GM12872 (cell line): ENCODE results near the gene CRIP1.

Source experiments
- TF ChIP-seq, protein P1 (sequence below): IDR thresholded peaks from 3 replicates; pipeline ENCODE4 v1.5.1; 2011; ENCODE audit warnings: low read depth, mild to moderate bottlenecking, low read length, moderate library complexity; ENCODE audit not compliant: insufficient read depth

CRIP1 gene

DNA sequence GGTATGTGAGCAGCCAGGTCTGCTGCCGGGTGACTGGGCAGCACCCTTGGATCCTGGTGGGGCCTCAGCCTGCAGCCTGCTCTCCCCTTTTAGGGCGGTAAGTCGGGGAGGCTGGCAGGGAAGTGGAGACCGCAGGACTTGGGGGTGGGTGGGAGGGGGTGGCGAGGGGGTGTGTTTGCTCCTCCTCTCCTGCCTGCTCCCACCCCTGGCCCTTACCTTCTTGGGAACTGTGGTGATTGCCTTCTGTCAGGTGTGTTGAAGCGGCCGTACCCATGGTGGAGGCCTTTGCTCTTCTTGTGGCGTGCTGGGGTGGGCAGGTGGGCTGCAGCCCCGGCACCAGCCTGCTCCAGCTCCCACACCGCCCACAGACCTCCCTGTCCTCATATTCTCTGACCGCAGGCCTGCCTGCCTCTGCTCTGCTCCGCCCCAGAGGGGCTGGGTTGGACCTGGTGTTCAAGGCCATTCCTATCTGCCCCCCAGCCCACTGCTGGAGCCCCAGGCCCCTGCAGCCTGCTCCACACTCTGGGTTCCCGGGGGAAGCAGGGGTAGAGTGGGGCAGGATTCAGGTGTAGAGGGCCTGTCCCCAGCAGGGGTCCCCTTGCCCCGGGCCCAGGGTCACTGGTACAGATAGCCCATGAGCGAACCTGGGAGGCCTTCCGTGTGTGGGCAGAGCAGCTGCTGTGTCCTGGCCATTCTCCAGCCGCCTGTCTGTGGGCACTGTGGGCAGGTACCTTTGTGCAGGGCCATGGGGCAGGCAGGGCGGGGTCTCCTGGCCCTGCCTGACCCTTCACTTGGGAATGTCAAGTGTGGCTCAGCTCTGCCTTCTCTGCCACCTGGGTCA lies 9.5 kb downstream of the CRIP1 start:
- TF ChIP-seq, protein P1, sequence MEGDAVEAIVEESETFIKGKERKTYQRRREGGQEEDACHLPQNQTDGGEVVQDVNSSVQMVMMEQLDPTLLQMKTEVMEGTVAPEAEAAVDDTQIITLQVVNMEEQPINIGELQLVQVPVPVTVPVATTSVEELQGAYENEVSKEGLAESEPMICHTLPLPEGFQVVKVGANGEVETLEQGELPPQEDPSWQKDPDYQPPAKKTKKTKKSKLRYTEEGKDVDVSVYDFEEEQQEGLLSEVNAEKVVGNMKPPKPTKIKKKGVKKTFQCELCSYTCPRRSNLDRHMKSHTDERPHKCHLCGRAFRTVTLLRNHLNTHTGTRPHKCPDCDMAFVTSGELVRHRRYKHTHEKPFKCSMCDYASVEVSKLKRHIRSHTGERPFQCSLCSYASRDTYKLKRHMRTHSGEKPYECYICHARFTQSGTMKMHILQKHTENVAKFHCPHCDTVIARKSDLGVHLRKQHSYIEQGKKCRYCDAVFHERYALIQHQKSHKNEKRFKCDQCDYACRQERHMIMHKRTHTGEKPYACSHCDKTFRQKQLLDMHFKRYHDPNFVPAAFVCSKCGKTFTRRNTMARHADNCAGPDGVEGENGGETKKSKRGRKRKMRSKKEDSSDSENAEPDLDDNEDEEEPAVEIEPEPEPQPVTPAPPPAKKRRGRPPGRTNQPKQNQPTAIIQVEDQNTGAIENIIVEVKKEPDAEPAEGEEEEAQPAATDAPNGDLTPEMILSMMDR, result no peak

DNA sequence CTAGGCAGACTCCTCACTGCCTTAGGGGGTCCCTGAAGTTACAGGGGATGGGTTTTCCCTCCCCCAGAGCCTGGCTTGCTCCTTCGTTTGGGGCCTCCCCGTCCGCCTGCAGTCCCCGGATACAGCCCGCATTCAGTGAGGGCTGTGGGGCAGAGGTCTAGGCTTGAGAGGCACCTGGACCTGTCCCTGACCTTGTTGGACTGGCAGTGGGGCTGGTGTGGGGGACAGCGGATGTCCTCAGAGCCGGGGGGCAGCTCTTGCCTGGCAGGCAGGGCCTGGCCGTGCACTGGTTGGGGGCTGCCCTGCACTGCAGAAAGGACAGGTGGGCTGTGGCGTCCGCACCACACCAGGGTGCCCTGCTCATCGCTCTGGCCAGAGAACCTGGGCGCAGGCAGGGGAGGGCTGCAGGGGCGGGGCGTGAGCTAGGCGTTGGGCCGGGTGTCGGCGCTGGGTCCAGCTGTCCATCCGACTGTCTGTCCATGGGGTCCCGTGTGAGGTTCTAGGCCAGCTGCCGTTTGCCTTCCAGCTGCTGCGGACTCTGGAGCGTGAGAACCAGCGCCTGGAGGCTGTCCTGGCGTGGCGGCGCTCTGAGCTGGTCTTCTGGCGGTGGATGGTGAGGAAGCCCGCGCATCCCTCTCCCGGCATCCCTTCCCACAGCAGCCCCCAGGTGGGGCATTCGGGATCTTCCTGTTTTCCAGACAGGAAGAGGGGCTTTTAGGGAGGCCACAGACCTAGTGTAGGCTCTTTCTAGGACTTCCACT lies 10.3 kb downstream of the CRIP1 start:
- TF ChIP-seq, protein P1, result no peak

DNA sequence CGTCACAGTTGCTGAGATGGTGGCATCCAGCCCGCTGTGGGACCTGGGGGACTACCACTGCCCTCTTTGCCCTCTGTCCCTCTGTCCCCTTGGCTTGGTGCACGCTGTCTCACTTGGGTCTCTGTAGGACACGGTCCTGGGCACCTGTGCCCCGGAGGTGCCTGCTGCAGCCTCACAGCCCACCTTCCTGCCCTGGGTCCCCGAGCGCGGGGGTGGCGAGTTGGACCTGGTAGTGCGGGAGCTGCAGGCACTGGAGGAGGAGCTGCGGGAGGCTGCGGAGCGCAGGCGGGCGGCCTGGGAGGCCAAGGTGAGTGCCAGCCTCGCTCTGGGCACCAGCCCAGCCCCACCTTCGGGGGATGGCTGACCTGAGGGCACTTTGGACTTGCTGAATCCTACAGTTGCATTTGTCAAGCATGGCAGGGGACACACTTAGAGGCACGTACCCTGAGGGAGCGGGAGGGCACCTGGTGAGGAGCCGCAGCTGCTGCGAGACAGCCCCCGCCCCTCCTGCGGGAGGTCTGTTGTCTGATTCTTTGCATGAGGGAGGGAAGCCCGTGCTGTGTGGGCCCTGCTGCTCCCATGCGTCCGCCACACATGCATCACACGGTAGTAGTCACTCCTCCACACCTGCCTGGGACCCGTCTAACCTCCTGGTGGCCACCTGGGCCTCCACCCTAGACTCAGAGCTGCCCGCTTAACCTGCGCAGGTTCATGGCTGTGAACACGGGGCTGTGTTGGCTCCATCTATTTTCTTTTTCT lies 11.2 kb downstream of the CRIP1 start:
- TF ChIP-seq, protein P1, result no peak

DNA sequence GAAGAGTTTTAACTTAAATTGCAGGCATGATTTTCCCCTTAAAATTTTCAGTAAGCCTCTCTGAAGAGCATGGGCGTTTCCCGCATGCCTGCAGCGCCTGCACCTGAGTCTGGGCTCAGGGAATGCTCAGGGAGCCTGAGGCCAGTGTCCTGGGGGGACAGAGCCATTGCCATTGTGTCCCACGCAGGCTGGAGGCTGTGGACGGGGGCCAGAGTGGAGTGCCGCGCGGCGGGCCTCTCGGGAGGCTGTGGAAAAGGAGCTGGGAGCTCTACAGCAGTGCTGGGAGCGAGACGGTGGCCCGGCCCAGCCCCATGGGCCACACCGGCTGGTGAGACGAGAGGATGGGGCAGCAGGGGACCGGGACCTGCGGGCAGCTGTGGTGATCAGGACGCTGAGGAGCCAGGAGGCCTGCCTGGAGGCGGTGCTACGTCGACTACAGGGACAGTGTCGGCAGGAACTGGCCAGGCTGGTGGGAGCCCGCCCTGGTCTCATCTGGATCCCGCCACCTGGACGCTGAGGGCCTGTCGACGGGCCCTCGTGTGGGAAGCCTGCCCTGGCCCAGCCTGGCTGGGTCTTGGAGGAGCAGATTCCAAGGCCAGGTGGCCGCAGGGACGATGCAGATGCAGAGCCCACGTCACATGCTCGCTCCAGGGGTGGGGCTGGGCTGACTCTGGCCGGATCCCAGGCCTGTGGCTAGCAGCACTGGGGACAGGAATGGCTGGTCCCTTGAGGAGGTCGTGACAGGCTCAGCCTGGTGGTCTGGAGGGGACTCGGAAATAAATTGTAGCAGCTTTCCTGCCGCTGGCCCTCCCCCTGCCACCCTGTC lies 12.0 kb downstream of the CRIP1 start:
- TF ChIP-seq, protein P1, result no peak

DNA sequence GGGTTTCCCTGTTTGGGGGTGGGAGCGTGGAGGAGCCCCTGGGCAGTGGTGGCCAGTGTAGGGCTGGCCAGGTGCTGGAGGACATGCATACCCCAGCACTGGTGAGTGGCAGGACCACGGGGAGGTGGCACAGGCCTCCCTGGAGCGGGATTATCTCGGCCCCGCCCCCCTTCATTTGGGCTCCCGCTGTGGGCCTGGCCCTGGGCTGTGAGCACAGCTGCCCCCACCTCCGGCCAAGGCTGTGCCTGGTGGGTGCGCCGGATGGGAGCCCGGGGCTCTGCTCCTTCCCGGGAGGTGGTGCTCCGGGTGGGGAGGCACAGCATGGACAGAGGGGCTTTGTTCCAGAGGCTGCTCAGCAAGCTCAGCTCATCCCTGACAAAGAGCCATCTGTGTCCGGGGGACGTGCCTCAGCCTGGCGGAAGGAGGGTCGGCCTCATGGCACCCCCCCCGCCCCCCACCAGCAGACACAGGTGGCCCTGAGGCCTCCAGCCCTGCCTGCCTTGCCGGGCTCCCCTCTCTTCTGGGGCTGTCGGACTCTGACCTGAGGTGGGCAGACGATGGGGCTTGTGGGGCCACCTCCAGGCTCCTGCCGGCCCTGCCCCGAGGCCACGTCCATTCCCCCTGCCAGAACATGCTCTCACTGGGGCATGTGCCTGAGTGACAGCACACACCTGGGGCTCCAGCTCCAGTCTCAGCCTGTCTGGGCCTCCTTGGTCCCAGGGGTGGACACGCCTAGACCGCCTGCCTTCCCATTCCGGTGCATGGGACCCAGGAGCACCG lies 12.8 kb downstream of the CRIP1 start:
- TF ChIP-seq, protein P1, result no peak

DNA sequence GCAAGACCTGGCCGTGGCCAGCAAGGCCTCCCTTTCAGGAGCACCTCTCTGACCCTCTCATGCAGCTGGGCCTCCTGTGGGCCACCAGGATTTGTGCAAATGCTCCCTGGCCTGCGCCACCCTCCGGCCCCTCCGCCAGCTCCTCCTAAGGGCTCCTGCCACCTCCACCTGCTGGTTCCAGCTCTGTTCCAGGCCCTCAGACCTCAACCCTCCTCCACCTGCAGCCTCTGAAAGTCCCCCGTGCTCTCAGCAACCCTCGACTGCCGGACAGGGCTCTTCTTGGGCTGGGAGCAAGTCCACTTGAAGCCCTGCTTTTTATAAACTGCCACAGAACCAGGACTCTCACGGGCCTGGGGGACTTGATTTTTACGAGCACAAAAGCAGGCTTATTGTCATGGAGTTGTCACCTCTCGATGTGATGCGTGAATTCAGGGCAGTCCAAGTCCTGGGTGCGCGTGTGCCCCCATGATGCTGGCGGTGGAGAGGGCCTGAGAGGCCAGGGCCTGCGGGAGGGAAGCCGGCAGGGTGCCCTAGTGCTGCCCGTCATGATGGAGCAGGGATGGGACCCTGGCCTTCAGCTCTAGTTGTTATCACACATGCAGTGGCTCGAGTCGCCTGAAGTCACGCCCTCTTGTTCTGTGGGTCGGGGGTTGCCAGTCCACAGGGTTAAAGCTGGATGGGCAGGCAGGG lies 13.5 kb downstream of the CRIP1 start:
- TF ChIP-seq, protein P1, result no peak
